NCI-H2081 treated with DMSO at 0.1 percent for 48 hours (cell line): ENCODE measurements around the gene CCDC188.

ENCODE experiments used
- DNase-seq: peaks from one replicate; lab custom pipeline; 2025; lab: John Stamatoyannopoulos, UW

The CCDC188 gene

GRCh38 chr22:20132686-20133246 lies 18.1 kb downstream of the CCDC188 start:
- no peak for DNase-seq

DNA sequence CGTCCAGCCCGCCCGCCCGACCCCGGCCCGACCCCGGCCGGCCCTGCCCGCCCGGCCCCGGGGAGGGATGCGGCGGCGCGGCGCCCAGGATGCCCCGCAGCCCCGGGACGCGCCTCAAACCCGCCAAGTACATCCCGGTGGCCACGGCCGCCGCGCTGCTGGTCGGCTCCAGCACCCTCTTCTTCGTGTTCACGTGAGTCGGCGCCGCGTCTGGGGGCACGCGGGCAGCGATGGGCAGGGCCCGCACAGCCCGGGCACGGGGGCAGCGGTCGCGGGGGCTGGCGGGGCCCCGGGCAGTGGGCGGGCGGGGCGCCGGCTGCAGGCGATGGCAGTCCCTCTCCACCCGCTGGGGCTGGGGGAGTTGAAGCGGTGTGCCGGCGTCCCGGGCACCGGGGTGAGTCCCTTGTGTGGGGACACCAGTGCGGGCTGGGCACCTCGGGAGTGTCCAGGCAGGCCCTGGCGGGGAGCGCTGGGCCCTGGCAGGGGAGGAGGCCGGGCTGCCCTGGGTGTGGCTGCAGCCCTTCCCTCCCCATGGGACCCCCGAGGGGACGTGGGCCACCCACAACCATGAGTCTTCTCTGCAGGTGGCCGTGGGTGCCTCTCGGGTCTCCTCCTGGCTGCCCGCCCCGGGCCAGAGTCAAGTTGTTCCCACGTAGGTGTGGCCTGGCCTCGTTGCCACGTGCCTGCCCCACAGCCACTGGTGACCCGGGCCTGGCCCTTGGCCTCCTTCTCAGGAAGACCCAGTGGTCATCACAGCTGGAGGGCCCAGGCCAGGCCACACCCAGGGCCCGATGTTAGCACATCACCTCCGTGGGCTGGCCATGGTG lies 18.8 kb downstream of the CCDC188 start:
- DNase-seq = no peak

GRCh38 chr22:20131597-20131858 lies 19.3 kb downstream of the CCDC188 start, which contains the start of gene ZDHHC8:
ZDHHC8 (plus strand) TSS chr22:20131804; CDS start chr22:20131948, 144 bp downstream.
- DNase-seq = no peak

DNA sequence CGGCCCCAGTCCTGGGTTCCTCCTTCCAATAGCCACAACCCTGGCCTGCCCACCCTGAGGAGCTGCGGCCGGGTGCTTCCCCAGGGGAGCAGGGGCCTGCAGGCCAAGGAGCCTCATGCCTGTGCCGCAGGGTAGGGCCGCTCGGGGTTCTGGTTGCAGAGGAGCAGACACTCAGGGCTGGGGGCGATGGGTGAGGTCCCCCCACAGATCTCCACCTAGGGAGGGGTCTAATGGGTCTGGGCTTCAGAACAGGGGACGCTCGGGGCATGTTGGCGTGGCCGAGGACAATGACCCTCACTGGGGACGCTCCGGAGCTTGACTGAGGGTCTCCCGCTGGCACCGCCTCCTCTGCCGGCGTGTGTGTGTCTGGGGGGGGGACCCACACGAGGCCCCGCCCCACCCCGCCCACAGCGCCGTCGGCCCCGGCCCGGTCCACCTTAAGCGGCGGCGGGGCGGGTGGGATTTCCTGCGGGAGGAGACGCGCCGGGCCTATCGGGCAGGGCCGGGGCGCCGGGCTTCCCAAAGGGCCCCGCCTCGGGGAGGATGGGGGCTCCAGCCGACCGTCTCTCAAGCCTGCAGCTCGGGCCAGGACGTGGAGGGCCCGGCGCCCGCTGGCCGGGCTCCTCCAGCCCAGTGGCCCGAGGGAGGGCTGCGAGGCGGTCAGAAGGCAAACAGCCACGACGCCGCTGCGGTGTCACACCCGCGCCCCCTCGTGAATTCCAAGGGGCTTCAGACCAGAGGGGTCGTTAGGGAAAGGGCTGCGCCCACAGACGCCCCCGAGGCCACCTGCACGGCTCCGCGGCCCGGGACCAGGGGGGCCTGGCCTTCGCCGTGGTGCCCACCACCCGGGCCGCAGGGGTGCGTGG lies 19.9 kb downstream of the CCDC188 start:
- DNase-seq = no peak

GRCh38 chr22:20130319-20130718 lies 20.5 kb downstream of the CCDC188 start:
- no peak for DNase-seq

- no peak for DNase-seq
Observed at GRCh38 chr22:20129747-20130014, 21.2 kb downstream of the CCDC188 start.

- no peak for DNase-seq
Observed at GRCh38 chr22:20128902-20129746, 21.7 kb downstream of the CCDC188 start.

DNA sequence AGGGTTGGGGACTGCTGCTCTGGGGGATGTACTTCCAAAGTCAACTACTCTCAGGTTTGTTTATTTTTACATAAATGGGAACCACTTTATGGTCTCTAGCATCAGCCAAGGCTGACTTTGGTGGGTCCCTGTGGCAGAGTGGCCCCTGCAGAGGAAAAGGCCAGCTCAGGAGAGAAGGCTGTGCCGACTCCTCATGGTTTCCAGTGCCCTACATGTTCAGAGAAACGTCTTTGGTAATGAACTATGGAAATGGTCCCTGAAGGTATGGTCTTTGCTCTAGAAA lies 22.3 kb downstream of the CCDC188 start:
- no peak for DNase-seq

DNA sequence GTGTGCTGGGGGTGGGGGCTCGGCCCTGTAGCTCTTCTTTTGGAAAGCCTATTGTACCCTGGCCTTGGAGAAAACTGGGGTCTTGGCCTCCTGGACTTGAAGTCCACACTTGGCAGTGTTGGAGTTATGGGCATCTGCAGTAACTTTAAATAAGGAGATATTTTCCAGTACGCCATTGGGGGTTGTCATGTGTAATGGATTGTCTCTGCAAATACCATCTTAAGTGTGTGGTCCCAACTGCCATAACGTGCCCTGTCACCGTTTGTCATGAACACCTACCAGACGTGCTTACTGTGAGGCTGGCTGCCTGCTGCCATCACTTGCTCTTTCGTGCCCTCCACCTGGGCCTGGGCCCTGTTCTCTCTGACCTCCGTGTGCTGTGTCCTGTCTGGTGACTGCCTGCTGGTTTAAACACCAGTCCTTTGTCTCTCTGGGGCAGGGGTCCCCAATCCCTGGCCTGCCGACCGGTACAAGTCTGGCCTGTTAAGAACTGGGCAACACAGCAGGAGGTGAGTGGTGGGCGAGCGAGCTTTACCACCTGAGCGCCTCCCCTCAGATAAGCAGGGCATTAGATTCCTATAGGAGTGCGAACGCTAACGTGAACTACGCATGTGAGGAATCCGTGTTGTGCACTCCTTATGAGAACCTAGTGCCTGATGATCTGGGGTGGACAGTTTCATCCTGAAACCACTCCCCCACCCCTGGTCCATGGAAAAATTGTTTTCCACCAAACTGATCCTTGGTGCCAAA lies 22.8 kb downstream of the CCDC188 start:
- DNase-seq = no peak

DNA sequence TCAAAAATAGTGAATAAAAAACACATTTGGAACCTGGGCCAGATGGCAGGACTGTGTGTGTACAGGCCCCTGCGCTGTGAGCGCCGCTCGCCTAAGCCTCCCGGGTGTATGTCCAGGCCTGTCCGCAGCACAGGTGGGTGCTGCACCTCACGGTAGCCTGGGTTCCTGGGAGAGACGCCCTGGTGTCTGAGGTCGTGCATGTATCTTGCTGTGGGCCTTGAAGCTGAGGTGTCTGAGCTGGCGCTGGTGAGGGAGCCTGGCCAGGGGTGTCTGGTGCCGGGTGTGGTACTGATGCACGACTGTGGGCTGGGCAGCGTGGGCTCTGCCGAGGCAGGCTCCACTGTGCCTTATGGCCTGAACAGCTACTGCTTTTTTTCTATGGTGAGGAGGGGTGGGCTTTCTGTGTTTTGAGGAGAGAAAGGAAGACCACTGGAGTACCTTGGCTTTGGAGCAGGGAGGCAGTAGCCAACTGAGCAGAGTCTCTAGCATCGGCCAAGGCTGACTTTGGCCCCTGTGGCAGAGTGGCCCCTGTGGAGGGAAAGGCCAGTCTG lies 23.5 kb downstream of the CCDC188 start:
- DNase-seq = no peak

GRCh38 chr22:20126284-20127029 lies 24.4 kb downstream of the CCDC188 start:
- no peak for DNase-seq

- DNase-seq = no peak
Observed at GRCh38 chr22:20125201-20126174, 25.4 kb downstream of the CCDC188 start.

GRCh38 chr22:20124083-20124787 lies 26.6 kb downstream of the CCDC188 start:
- no peak for DNase-seq

DNA sequence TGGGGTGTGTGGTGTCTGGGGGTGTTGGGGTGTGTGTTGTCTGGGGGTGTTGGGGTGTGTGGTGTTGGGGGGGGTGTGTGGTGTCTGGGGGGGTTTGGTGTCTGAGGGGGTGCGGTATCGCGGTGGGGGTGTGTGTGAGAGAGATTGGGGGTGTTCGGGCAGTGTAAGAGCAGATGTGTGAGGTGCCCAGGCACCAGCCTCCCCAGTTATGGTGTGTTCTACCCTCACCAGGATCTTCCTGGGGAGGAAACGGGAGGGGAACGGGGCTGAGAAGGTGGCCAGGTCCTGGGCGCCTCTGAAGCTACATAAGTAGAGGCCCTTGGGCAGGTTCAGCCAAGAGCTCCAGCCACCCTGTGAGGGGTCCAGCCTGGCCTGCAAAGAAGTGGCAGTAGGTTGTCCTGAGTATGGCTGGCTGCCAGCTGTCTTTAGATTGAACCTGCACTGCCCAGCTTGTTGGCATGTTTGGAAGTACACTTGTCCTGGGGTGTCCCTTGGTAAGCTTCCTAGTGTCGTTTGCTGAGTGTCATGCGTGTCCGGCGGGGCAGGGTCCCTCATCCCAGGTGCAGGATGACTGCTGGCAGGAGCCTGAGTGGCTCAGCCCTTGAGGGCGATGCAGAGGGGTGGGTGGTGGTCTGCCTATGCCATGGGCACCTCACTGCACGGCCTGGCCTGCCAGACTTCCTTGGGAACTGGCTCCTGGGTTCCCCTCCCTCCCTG lies 27.3 kb downstream of the CCDC188 start:
- DNase-seq = no peak

- no peak for DNase-seq
Observed at GRCh38 chr22:20121856-20122415, 28.9 kb downstream of the CCDC188 start.

DNA sequence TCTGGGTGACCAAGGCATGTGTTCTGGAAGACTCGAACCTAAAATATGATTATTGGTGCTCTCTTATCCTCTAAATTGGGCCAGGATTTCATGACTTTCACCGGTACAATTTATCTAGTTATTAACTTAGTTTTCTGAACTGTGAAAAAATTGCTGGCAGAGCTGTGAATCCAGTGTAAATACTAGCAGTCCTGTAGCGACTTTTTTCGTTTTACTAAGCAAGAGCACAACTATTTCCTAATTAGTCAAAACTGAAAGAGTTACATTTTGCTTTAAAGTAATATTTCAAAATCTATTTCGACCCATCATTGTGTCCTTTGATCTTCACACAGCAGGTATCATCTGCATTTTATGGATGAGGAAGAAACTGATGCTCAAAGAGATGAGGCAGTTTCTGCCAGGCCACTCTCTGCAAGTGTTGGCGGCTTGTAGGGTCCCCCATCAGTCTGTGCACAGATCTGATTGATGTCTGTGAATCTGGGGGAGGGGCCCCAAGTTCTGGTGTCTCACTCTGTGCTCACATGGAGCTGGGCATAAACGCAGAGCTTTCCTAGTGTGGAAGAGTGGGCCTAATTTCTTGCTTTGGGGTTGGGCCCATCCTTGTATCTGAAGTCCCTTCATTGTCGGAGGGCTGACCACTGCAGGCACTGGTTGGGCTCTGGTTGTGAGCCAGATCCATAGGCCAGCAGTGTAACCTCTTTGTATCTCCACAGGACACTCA lies 32.4 kb downstream of the CCDC188 start:
- no peak for DNase-seq

DNA sequence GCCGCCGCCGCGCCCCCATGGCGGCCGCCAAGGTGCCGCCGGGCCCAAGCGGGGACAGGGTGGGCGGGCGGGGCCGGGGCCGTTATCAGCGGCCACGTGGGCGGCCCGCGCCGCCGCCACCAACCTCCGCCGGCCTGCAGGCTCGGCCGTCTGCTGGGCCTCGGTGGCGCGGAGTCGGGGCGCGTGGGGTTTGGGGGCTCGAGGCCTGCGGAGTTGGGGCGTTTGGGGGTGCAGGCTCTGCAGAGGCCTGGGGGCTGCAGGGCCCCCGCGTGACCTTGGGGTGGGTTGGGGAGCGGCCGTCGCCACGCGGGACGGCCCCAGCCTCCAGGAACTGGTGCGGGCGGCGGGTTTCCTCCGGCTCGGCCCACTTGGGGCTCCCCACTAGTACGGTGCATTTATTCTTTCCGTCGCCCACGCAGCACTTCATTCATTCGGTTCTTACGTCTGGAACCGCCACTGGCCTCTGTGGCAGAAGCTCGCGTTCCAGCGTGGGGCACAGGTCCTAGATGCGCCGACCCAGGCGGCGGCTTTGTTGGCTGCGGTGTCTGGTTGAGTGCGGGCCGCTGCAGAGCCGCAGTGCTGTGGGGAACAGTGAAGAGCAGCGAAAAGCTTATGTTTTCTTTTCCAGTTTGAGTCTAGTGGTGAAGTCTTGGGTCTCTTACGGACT lies 33.1 kb downstream of the CCDC188 start:
- DNase-seq = no peak
